B cell (primary cell): ENCODE measurements around the gene ARRDC3.

Experiments
- CTCF ChIP-seq: fragments of 200-600 bp; IDR thresholded peaks from one replicate; pipeline ENCODE4 v1.8.0; 2022; ENCODE audit warnings: antibody characterized with exemption, mild to moderate bottlenecking
- EZH2 ChIP-seq: IDR thresholded peaks from 2 replicates; pipeline ENCODE4 v1.6.1; 2012; ENCODE audit warnings: borderline replicate concordance, low read depth, mild to moderate bottlenecking, moderate library complexity, low read length; ENCODE audit not compliant: insufficient read depth, poor library complexity, severe bottlenecking

GRCh38 chr5:91416491-91416890 lies 33.4 kb upstream of the ARRDC3 start:
- TF ChIP-seq CTCF (no peak), EZH2 (no peak)
